ENCODE measurements around the gene SRRM3.
A peak's percentile ranks its signal among the peaks of the same experiment; 100 is the strongest.

DNA sequence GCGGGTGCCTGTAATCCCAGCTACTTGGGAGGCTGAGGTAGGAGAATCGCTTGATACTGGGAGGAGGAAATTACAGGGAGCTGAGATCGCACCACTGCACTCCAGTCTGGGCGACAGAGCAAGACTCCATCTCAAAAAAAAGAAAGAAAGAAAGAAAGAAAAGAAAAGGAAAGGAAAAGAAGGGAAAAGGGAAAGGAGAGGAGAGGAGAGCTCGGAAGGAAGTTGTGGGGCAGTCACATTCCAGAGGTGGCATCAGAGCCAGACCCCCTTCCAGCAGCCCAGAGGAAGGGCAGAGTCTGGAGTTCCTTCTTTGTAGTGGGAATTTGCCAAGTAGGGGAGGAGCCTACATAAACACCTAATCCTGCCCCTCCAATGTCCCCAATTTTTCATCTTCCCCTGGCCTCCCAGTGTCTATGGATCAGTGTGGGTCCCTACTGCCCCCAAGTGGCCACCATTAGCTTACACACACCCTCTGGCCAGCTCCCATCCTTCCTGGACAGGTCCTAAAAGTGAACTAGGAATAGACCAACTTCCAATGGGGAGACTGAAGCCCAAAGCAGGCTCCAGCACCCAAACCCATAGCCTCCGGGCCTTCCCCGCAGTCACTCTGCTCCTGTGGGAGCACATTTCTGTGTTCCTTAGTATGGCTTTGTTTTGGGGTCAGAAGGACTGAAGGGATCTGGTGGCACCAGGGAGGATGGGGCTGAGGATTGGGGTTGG, 61.1 kb downstream of the SRRM3 start:
- TF ChIP-seq, protein P1, sequence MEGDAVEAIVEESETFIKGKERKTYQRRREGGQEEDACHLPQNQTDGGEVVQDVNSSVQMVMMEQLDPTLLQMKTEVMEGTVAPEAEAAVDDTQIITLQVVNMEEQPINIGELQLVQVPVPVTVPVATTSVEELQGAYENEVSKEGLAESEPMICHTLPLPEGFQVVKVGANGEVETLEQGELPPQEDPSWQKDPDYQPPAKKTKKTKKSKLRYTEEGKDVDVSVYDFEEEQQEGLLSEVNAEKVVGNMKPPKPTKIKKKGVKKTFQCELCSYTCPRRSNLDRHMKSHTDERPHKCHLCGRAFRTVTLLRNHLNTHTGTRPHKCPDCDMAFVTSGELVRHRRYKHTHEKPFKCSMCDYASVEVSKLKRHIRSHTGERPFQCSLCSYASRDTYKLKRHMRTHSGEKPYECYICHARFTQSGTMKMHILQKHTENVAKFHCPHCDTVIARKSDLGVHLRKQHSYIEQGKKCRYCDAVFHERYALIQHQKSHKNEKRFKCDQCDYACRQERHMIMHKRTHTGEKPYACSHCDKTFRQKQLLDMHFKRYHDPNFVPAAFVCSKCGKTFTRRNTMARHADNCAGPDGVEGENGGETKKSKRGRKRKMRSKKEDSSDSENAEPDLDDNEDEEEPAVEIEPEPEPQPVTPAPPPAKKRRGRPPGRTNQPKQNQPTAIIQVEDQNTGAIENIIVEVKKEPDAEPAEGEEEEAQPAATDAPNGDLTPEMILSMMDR (IDR thresholded peaks at IDR 0.05): peak in 5 of 7 experiments; percentile 50 to 69 (median 60)
- TF ChIP-seq POLR2A (IDR thresholded peaks at IDR 0.05): no peak

Measured in stomach (tissue), 4 donors.